ENCODE results near the gene ORM2.
A peak's percentile ranks its signal among the peaks of the same experiment; 100 is the strongest.
"Not testable (repeated sequence)": the region's sequence is repeated elsewhere in the genome, so short reads cannot be mapped to it uniquely, and the experiment has no call there.

Gene ORM2

GRCh38 chr9:114331229-114332195 is 1.8 kb downstream of the ORM2 start:
- not testable (repeated sequence) for H3K27ac ChIP-seq (ENCODE audit: insufficient read depth, low read length, poor library complexity, severe bottlenecking); H3K9me3 ChIP-seq (ENCODE audit: control insufficient read depth, low read length); DNase-seq; H3K36me3 ChIP-seq (ENCODE audit: control insufficient read depth, insufficient read depth, low read length); H3K27me3 ChIP-seq (replicated peaks; ENCODE audit: control insufficient read depth, insufficient read depth, low read length, poor library complexity, severe bottlenecking); H3K4me3 ChIP-seq (ENCODE audit: insufficient read depth, low read depth, low read length, poor library complexity, severe bottlenecking); H3K4me1 ChIP-seq (ENCODE audit: control insufficient read depth, insufficient read depth, low read length, poor library complexity, severe bottlenecking)

DNA sequence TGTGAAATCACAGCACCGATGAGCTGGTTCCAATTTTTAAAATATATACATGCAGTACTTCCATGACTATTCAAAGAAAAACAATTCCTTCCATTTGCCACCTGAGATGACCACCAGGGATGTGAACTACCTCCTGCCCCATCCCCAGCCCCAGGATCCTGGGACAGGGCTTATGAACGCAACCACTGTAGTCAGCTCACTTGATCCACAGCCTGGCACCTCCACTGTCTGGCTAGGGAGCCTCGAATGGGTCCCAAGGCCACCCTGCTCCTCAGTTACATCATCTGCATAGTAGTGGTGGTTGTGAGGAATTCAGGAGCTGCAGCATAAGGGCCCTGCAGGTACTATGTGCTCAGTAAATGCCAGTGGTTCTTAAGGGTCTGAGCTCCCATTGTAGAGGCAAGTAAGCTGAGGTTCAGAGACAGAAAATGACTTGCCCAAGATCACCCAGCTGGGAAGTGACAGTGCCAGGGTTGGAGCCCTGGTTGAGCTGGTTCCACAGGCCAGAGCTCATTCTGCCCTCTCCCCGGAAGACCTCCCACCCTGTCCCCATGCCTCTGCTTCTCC is 2.9 kb downstream of the ORM2 start:
- peaks cover 17% of the 10 kb centered on the region for H3K36me3 ChIP-seq (ENCODE audit: control insufficient read depth, insufficient read depth, low read length)
- H3K4me1 ChIP-seq (ENCODE audit: control insufficient read depth, insufficient read depth, low read length, poor library complexity, severe bottlenecking); H3K9me3 ChIP-seq (ENCODE audit: control insufficient read depth, low read length); H3K4me3 ChIP-seq (ENCODE audit: insufficient read depth, low read depth, low read length, poor library complexity, severe bottlenecking); DNase-seq; H3K27ac ChIP-seq (ENCODE audit: insufficient read depth, low read length, poor library complexity, severe bottlenecking); H3K27me3 ChIP-seq (replicated peaks; ENCODE audit: control insufficient read depth, insufficient read depth, low read length, poor library complexity, severe bottlenecking): not testable (repeated sequence)

- not testable (repeated sequence) for H3K27me3 ChIP-seq (replicated peaks; ENCODE audit: control insufficient read depth, insufficient read depth, low read length, poor library complexity, severe bottlenecking); H3K9me3 ChIP-seq (ENCODE audit: control insufficient read depth, low read length); H3K27ac ChIP-seq (ENCODE audit: insufficient read depth, low read length, poor library complexity, severe bottlenecking); H3K4me3 ChIP-seq (ENCODE audit: insufficient read depth, low read depth, low read length, poor library complexity, severe bottlenecking); H3K4me1 ChIP-seq (ENCODE audit: control insufficient read depth, insufficient read depth, low read length, poor library complexity, severe bottlenecking); DNase-seq
- peaks cover 28% of the 10 kb centered on the region for H3K36me3 ChIP-seq (ENCODE audit: control insufficient read depth, insufficient read depth, low read length)
These were observed 4.0 kb downstream of the ORM2 start for GRCh38 chr9:114333718-114334117.

- DNase-seq = no peak
These were observed 4.8 kb downstream of the ORM2 start for GRCh38 chr9:114334490-114334889.

DNA sequence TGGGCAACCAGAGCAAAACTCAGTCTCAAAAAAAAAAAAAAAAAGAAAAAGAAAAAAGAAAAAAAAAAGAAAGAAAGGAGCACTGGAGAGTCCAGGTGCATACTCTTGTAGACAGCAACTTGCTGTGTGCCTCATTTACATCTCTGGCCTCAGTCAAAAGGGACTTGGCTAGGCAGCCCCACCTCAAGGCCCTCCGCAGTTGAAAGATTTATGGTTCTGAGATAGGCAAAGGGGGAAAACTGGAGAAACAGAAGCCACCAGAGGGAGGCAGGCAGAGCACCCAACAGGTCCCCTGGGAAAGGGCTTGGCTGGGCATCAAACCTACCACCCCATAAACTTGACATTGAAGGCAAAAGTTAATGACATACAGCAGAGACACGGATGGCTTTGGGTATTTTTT is 6.1 kb downstream of the ORM2 start:
- H3K4me1 ChIP-seq (ENCODE audit: control insufficient read depth, insufficient read depth, low read length, poor library complexity, severe bottlenecking) = no peaks in the 10 kb centered on the region
- H3K36me3 ChIP-seq (ENCODE audit: control insufficient read depth, insufficient read depth, low read length) = peaks cover 48% of the 10 kb centered on the region
- H3K4me3 ChIP-seq (ENCODE audit: insufficient read depth, low read depth, low read length, poor library complexity, severe bottlenecking) = no peak overlapping the region
- H3K27ac ChIP-seq (ENCODE audit: insufficient read depth, low read length, poor library complexity, severe bottlenecking) = no peak overlapping the region
- H3K27me3 ChIP-seq (replicated peaks; ENCODE audit: control insufficient read depth, insufficient read depth, low read length, poor library complexity, severe bottlenecking) = no peaks in the 10 kb centered on the region
- H3K9me3 ChIP-seq (ENCODE audit: control insufficient read depth, low read length) = no peaks in the 10 kb centered on the region
- DNase-seq = no peak

More at GRCh38 chr9:114334490-114334889, 4.8 kb downstream of the ORM2 start:
- Histone ChIP-seq H3K27ac (ENCODE audit: insufficient read depth, low read length, poor library complexity, severe bottlenecking) (no peak overlapping the region), H3K4me1 (ENCODE audit: control insufficient read depth, insufficient read depth, low read length, poor library complexity, severe bottlenecking) (no peaks in the 10 kb centered on the region), H3K27me3 (replicated peaks; ENCODE audit: control insufficient read depth, insufficient read depth, low read length, poor library complexity, severe bottlenecking) (no peaks in the 10 kb centered on the region), H3K9me3 (ENCODE audit: control insufficient read depth, low read length) (no peaks in the 10 kb centered on the region), H3K4me3 (ENCODE audit: insufficient read depth, low read depth, low read length, poor library complexity, severe bottlenecking) (no peak overlapping the region), H3K36me3 (ENCODE audit: control insufficient read depth, insufficient read depth, low read length) (peaks cover 36% of the 10 kb centered on the region)

GRCh38 chr9:114336157-114336556 is 6.5 kb downstream of the ORM2 start:
- H3K36me3 ChIP-seq (ENCODE audit: control insufficient read depth, insufficient read depth, low read length) = peaks cover 52% of the 10 kb centered on the region
- no peak for DNase-seq

GRCh38 chr9:114336699-114337395 is 7.2 kb downstream of the ORM2 start:
- Histone ChIP-seq H3K9me3 (ENCODE audit: control insufficient read depth, low read length) (no peaks in the 10 kb centered on the region), H3K4me3 (ENCODE audit: insufficient read depth, low read depth, low read length, poor library complexity, severe bottlenecking) (no peak overlapping the region), H3K27ac (ENCODE audit: insufficient read depth, low read length, poor library complexity, severe bottlenecking) (no peak overlapping the region), H3K27me3 (replicated peaks; ENCODE audit: control insufficient read depth, insufficient read depth, low read length, poor library complexity, severe bottlenecking) (no peaks in the 10 kb centered on the region), H3K36me3 (ENCODE audit: control insufficient read depth, insufficient read depth, low read length) (peaks cover 59% of the 10 kb centered on the region), H3K4me1 (ENCODE audit: control insufficient read depth, insufficient read depth, low read length, poor library complexity, severe bottlenecking) (no peaks in the 10 kb centered on the region)
- DNase-seq = no peak

More at GRCh38 chr9:114336157-114336556, 6.5 kb downstream of the ORM2 start:
- Histone ChIP-seq H3K4me1 (ENCODE audit: control insufficient read depth, insufficient read depth, low read length, poor library complexity, severe bottlenecking) (no peaks in the 10 kb centered on the region), H3K27me3 (replicated peaks; ENCODE audit: control insufficient read depth, insufficient read depth, low read length, poor library complexity, severe bottlenecking) (no peaks in the 10 kb centered on the region), H3K27ac (ENCODE audit: insufficient read depth, low read length, poor library complexity, severe bottlenecking) (no peak overlapping the region), H3K9me3 (ENCODE audit: control insufficient read depth, low read length) (no peaks in the 10 kb centered on the region), H3K4me3 (ENCODE audit: insufficient read depth, low read depth, low read length, poor library complexity, severe bottlenecking) (no peak overlapping the region)

- H3K27me3 ChIP-seq (replicated peaks; ENCODE audit: control insufficient read depth, insufficient read depth, low read length, poor library complexity, severe bottlenecking) = no peaks in the 10 kb centered on the region
- peak overlapping the region; percentile 14 for H3K27ac ChIP-seq (ENCODE audit: insufficient read depth, low read length, poor library complexity, severe bottlenecking)
- no peaks in the 10 kb centered on the region for H3K9me3 ChIP-seq (ENCODE audit: control insufficient read depth, low read length)
- no peak overlapping the region for H3K4me3 ChIP-seq (ENCODE audit: insufficient read depth, low read depth, low read length, poor library complexity, severe bottlenecking)
- H3K36me3 ChIP-seq (ENCODE audit: control insufficient read depth, insufficient read depth, low read length) = peaks cover 72% of the 10 kb centered on the region
- DNase-seq = no peak
- H3K4me1 ChIP-seq (ENCODE audit: control insufficient read depth, insufficient read depth, low read length, poor library complexity, severe bottlenecking) = no peaks in the 10 kb centered on the region
These were observed 8.5 kb downstream of the ORM2 start for GRCh38 chr9:114338187-114338586.

DNA sequence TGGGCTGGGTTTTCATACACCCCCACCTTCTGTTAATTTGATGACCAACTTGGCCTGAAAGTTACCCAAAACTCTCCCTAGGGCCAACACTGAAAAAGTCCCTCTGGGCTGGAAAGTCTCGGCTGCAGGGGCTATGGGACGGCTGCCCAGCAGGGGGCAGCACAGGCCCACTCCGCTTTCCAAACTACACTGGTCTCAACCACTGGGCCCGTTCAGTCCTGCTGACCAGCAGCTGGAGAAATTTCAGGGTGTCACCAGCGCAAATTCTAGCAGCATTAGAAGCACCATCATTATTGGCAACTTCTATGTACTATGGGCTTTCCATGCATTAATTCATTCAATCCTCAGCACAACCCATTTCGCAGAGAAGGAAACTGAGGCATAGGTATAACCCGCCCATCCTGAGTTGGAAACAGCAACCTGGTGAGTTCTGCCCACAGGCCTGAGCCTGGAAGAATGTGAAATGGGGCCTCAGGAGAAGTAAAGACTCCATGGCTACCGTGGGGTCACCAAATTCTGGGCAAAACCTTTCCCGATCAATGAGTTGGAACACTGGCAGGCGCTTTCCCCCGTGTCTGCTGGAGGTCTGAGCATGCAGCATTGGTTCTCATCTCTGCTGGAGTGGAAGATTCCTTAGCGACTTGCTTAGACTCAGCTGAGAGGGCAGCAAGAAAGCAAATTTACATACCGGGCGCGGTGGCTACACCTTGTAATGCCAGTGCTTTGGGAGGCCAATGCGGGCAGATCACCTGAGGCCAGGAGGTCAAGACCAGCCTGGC is 9.7 kb downstream of the ORM2 start:
- Histone ChIP-seq H3K27me3 (replicated peaks; ENCODE audit: control insufficient read depth, insufficient read depth, low read length, poor library complexity, severe bottlenecking) (no peaks in the 10 kb centered on the region), H3K4me1 (ENCODE audit: control insufficient read depth, insufficient read depth, low read length, poor library complexity, severe bottlenecking) (no peaks in the 10 kb centered on the region), H3K27ac (ENCODE audit: insufficient read depth, low read length, poor library complexity, severe bottlenecking) (peak overlapping the region; percentile 14), H3K9me3 (ENCODE audit: control insufficient read depth, low read length) (no peaks in the 10 kb centered on the region), H3K36me3 (ENCODE audit: control insufficient read depth, insufficient read depth, low read length) (peaks cover 83% of the 10 kb centered on the region), H3K4me3 (ENCODE audit: insufficient read depth, low read depth, low read length, poor library complexity, severe bottlenecking) (no peak overlapping the region)
- peak; percentile 12 to 30 (median 22) for DNase-seq
